AG09319 (cell line): Measurements from ENCODE around the gene ARL2BP.

Experiments
- DNase-seq: peaks from one replicate; pipeline ENCODE4 v3.0.0-alpha.2; 2010; ENCODE audit warnings: low read depth; ENCODE audit errors: extremely low read depth
- CTCF ChIP-seq: IDR thresholded peaks from 2 replicates; pipeline ENCODE4 v1.5.1; 2011; ENCODE audit warnings: low read depth, mild to moderate bottlenecking, inconsistent platforms, low read length, moderate library complexity

Gene ARL2BP

GRCh38 chr16:57208926-57209325 is 36.1 kb upstream of the ARL2BP start:
- no peak for TF ChIP-seq CTCF
- DNase-seq: no peak

GRCh38 chr16:57209780-57210179 is 35.3 kb upstream of the ARL2BP start:
- no peak for TF ChIP-seq CTCF
- DNase-seq: no peak

- TF ChIP-seq CTCF: no peak
- no peak for DNase-seq
Observed at GRCh38 chr16:57213462-57213861, 31.6 kb upstream of the ARL2BP start.

GRCh38 chr16:57216968-57217367 is 28.1 kb upstream of the ARL2BP start:
- no peak for TF ChIP-seq CTCF
- no peak for DNase-seq

GRCh38 chr16:57223057-57223456 is 22.0 kb upstream of the ARL2BP start:
- DNase-seq: no peak
- TF ChIP-seq CTCF: no peak

- DNase-seq: no peak
- no peak for TF ChIP-seq CTCF
Observed at GRCh38 chr16:57224651-57225335, 20.3 kb upstream of the ARL2BP start.

GRCh38 chr16:57225978-57226377 is 19.1 kb upstream of the ARL2BP start:
- no peak for TF ChIP-seq CTCF
- DNase-seq: no peak
